HG02759 (cell line): ENCODE data around the gene MORN2.
"Not testable (repeated sequence)": the region's sequence is repeated elsewhere in the genome, so short reads cannot be mapped to it uniquely, and the experiment has no call there.

Experiments used
- ATAC-seq: cut with Tn5 transposase; IDR thresholded peaks from one replicate; pipeline ENCODE4 v1.9.1; 2021; ENCODE audit warnings: mild to moderate bottlenecking, moderate library complexity; ENCODE audit not compliant: unreplicated experiment

Gene MORN2

GRCh38 chr2:38875576-38876367 is at the start of gene MORN2, which contains the start of gene DHX57:
Gene MORN2 (plus strand): TSS chr2:38875976.
Gene DHX57 (minus strand): TSS chr2:38875934. CDS start chr2:38868405, 7,529 bp downstream.
- peak; percentile 100 for ATAC-seq

GRCh38 chr2:38827539-38828145 is 48.1 kb upstream of the MORN2 start:
- not testable (repeated sequence) for ATAC-seq

- ATAC-seq = no peak
Observed at GRCh38 chr2:38828460-38828859, 47.3 kb upstream of the MORN2 start.

GRCh38 chr2:38829971-38830370 is 45.8 kb upstream of the MORN2 start:
- ATAC-seq = no peak

- no peak for ATAC-seq
Observed at GRCh38 chr2:38830526-38831159, 45.1 kb upstream of the MORN2 start.

- no peak for ATAC-seq
Observed at GRCh38 chr2:38835015-38835601, 40.7 kb upstream of the MORN2 start.

GRCh38 chr2:38835990-38836389 is 39.8 kb upstream of the MORN2 start:
- peak; percentile 92 for ATAC-seq

- peak; percentile 28 for ATAC-seq
Observed at GRCh38 chr2:38836791-38837190, 39.0 kb upstream of the MORN2 start.

- peak; percentile 93 for ATAC-seq
Observed at GRCh38 chr2:38850045-38850444, 25.7 kb upstream of the MORN2 start.

- ATAC-seq = no peak
Observed at GRCh38 chr2:38856165-38856564, 19.6 kb upstream of the MORN2 start.

GRCh38 chr2:38862476-38862875 is 13.3 kb upstream of the MORN2 start:
- ATAC-seq = no peak

GRCh38 chr2:38863061-38863695 is 12.6 kb upstream of the MORN2 start:
- ATAC-seq = no peak

GRCh38 chr2:38866773-38867443 is 8.9 kb upstream of the MORN2 start:
- ATAC-seq = no peak

- no peak for ATAC-seq
Observed at GRCh38 chr2:38871432-38871831, 4.3 kb upstream of the MORN2 start.

GRCh38 chr2:38873763-38874162 is 2.0 kb upstream of the MORN2 start:
- no peak for ATAC-seq

GRCh38 chr2:38875227-38875575 is 575 bp upstream of the MORN2 start:
- ATAC-seq = no peak

GRCh38 chr2:38876407-38876806 is 631 bp downstream of the MORN2 start:
- ATAC-seq = no peak

- no peak for ATAC-seq
Observed at GRCh38 chr2:38886063-38886462, 10.3 kb downstream of the MORN2 start.

GRCh38 chr2:38887347-38887746 is 11.6 kb downstream of the MORN2 start:
- no peak for ATAC-seq

- ATAC-seq = no peak
Observed at GRCh38 chr2:38887902-38888554, 12.3 kb downstream of the MORN2 start.
